ENCODE measurements around the gene CRB3.

- TF ChIP-seq RNF219 (CRISPR knock-in tag; IDR thresholded peaks at IDR 0.05) (no peak), HMGXB4 (CRISPR knock-in tag; IDR thresholded peaks at IDR 0.05) (no peak), FOS (IDR thresholded peaks at IDR 0.05; ENCODE audit: extremely low read depth, insufficient read length) (no peak), SMC3 (conservative IDR thresholded peaks at IDR 0.05; ENCODE audit: insufficient read depth, low read depth, low read length) (no peak), NCOA2 (IDR thresholded peaks at IDR 0.05; ENCODE audit: partially characterized antibody in 2 of 2) (no peak), ZNF609 (CRISPR knock-in tag; IDR thresholded peaks at IDR 0.05; ENCODE audit: borderline replicate concordance) (no peak), TCF7 (IDR thresholded peaks at IDR 0.05; ENCODE audit: borderline replicate concordance) (no peak), ZFX (CRISPR knock-in tag; IDR thresholded peaks at IDR 0.05) (peak; percentile 74), NFIC (IDR thresholded peaks at IDR 0.05) (no peak), ZNF24 (IDR thresholded peaks at IDR 0.05) (no peak), CTCF (IDR thresholded peaks at IDR 0.05 in 2 of 3, conservative IDR thresholded peaks at IDR 0.05 in 1 of 3; ENCODE audit: insufficient read depth in 2 of 3, low read depth in 1 of 3, low read length in 3 of 3) (no peak), ZNF311 (CRISPR knock-in tag; IDR thresholded peaks at IDR 0.05) (no peak), SNAPC5 (CRISPR knock-in tag; IDR thresholded peaks at IDR 0.05) (no peak), POLR2A (conservative IDR thresholded peaks at IDR 0.05) (no peak)
Measured at GRCh38 chr19:6458695-6459261, 5.3 kb upstream of the CRB3 start.

All from K562 (cell line).